Spinal cord (tissue), 10 donors: ENCODE measurements around the gene TXNL4A. TPM values are rescaled to one million over a fixed set of nuclear protein-coding genes. Genes with fewer than 3 reads are reported as not detected.

Source experiments
- DNase-seq, 6 donors: peaks; one replicate each; pipeline versions ENCODE4 v3.0.0 to v3.0.0-alpha.2; 2013 to 2015; ENCODE audit warnings: low spot score in 6 of 6, low read depth in 4 of 6
- H3K27ac ChIP-seq: one replicate; pipeline ENCODE4 v1.5.1; 2013; ENCODE audit warnings: low read depth, low read length, control low read depth
- H3K27me3 ChIP-seq: one replicate; pipeline ENCODE4 v1.6.1; 2013; ENCODE audit warnings: low read length; ENCODE audit not compliant: control insufficient read depth, insufficient read depth
- H3K36me3 ChIP-seq: one replicate; pipeline ENCODE4 v1.6.1; 2013; ENCODE audit warnings: low read length; ENCODE audit not compliant: control insufficient read depth, insufficient read depth
- H3K4me1 ChIP-seq: one replicate; pipeline ENCODE4 v1.6.1; 2013; ENCODE audit warnings: low read length; ENCODE audit not compliant: control insufficient read depth, insufficient read depth
- H3K4me3 ChIP-seq: one replicate; pipeline ENCODE4 v1.5.1; 2013; ENCODE audit warnings: low read depth, low read length, control low read depth
- H3K9me3 ChIP-seq: one replicate; pipeline ENCODE4 v1.6.1; 2013; ENCODE audit warnings: low read length; ENCODE audit not compliant: control insufficient read depth, insufficient read depth
- WGBS: methylation state at CpG from one replicate; pipeline ENCODE4 v1.1.5; 2013; ENCODE audit warnings: missing lambda C conversion rate; ENCODE audit not compliant: insufficient coverage; 5-methylcytosine and 5-hydroxymethylcytosine counted together
- polyA plus RNA-seq, 2 donors: library from polyadenylated mRNA; unstranded; fragments of 120-200 nt; gene quantifications; one replicate each; pipeline ENCODE4 v1.2.1, GENCODE V29; 2013; ENCODE audit not compliant: insufficient read length in 2 of 2
- total RNA-seq, 2 donors: library from RNA; depleted of rRNA in 1 of 2; stranded (reverse); fragments of 120-200 nt in 1 of 2; fragments of >200 nt in 1 of 2; gene quantifications; one replicate each; pipeline versions ENCODE4 v1.2.3 to v1.2.4, GENCODE V29; 2013 to 2014
- donor health status: healthy.

Gene TXNL4A
- total and polyA plus RNA-seq, 4 donors, result 43.6 to 134 (median 125) TPM

DNA sequence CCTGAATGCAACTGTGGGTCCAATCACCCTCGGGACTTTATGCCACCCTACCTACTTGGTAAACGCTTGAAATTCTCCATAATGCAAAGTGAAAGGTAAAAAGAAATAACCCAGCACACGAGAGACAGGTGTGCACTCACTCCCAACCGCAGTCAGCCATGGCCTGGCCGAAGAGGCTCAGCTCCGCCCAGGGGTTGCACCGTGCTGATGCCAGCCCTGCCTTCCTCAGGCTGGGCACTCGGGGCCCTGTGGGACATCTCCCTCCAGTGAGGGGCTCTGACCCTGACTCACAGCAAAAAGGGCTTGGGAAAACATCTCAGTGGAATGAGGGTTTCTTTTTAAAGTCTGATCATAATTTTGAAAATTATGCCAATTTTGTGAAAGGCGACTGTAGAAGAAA lies 50.2 kb downstream of the TXNL4A start:
- 100% methylated on average over 7 of the region's 9 CpGs for WGBS

DNA sequence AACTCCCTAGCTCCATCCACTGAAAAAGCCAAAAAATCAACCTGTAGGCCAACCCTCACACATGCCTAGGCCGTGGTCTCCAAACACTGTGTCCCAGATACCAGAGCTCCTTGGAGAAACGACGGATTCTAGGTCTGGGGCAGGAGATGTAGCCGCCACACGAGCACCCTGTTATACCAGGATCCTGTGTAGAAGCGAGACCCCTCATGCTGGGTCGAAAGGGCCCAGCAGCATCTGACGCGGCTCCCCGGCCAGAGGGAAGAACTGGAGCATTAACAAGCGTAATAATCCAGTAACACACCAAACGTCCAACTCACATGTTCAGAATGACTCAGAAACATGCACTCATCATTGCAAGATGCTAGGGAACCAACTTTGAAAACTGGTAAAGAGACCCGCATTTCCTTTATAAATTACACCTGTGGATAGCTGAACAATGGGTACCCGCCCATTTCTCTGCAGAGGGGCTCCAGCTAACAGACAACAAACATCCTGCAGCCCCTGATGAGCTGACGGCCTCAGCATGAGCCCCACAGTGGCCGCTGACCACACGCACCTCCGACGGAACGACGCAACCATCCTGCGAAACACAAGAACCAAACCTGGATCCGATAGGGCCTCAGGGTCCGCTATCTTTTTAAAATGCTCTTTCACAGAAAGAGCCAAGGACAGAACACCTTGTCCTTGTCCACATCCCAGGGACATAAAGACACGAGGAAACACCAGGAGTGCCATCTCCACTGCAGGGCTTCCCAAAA lies 51.1 kb downstream of the TXNL4A start:
- DNase-seq, result no peak

More for the DNA sequence above, 50.2 kb downstream of the TXNL4A start:
- Histone ChIP-seq H3K27ac (no peak overlapping the region), H3K4me3 (no peak overlapping the region), H3K27me3 (no peaks in the 10 kb centered on the region), H3K4me1 (peaks cover 6% of the 10 kb centered on the region), H3K9me3 (no peaks in the 10 kb centered on the region), H3K36me3 (peaks cover 68% of the 10 kb centered on the region)
- no peak for DNase-seq

DNA sequence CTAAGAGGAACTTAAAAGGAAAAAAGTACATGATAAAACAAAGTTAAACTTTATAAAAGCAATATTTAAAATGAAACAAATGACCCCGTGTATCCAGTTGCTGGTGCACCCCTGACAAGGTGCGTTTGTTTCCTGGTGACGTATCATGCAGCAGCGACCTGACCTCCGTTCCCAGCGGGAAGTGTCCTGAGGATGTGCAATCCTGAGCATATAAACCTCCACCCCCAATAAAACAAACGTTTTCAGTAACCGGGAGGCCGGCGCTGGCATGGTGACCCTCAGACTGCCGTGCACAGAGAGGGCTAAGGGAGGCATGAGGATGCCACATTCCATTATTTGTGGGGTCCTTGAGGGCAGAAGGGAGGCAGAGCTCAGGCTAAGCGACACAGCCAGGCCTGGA lies 51.7 kb downstream of the TXNL4A start:
- Histone ChIP-seq H3K4me1 (peaks cover 5% of the 10 kb centered on the region), H3K27me3 (no peaks in the 10 kb centered on the region), H3K9me3 (no peaks in the 10 kb centered on the region), H3K4me3 (no peak overlapping the region), H3K27ac (no peak overlapping the region), H3K36me3 (peaks cover 53% of the 10 kb centered on the region)
- DNase-seq, result no peak
- WGBS, result 100% methylated on average over 2 of the region's 12 CpGs

More for the DNA sequence above, 51.1 kb downstream of the TXNL4A start:
- H3K27me3 ChIP-seq, result no peaks in the 10 kb centered on the region
- H3K27ac ChIP-seq, result no peak overlapping the region
- 93% methylated on average over 25 of the region's 25 CpGs for WGBS
- H3K4me1 ChIP-seq, result peaks cover 5% of the 10 kb centered on the region
- peaks cover 60% of the 10 kb centered on the region for H3K36me3 ChIP-seq
- H3K9me3 ChIP-seq, result no peaks in the 10 kb centered on the region
- no peak overlapping the region for H3K4me3 ChIP-seq

DNA sequence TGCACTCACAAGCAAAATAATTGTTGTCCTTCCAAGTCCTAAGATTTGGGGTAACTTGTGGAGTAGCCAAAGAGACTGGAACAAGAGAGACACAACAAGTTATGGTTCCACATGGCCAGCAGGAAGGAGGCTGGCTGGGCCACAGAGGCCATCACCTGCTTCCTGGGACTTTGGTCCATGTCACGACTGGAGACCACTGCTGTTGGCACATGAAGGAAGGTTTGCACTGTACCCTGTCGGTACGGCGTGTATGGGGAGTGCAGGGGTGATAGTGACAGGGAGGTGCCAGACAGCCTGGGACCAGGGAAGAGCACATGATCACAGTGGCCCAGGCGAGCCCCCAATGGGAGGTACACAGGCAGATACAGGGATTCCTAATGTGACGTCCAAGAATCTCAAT lies 52.4 kb downstream of the TXNL4A start:
- H3K4me3 ChIP-seq, result no peak overlapping the region
- peaks cover 46% of the 10 kb centered on the region for H3K36me3 ChIP-seq
- WGBS, result 100% methylated on average over 6 of the region's 6 CpGs
- H3K27ac ChIP-seq, result no peak overlapping the region
- H3K9me3 ChIP-seq, result peaks cover 4% of the 10 kb centered on the region
- H3K27me3 ChIP-seq, result no peaks in the 10 kb centered on the region
- DNase-seq, result no peak
- peaks cover 5% of the 10 kb centered on the region for H3K4me1 ChIP-seq

DNA sequence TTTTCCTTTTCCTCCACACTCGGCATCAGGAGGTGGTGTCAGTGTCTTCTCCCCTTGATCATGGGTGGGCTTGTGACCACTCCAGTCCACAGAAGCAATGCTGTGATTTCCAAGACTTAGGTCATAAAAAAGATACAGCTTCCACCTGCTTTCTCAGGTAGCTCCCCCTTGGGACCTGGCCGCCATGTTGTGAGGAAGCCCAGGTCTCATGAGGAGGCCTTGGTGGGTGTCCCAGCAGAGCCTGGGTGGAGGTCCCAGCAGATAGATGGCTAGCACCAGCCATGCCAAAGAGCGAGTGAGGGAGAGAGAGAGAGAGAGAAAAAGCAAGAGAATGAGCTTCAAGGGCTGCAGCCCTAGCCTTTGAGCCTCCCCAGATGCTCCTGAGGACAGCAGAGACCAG lies 52.9 kb downstream of the TXNL4A start:
- Histone ChIP-seq H3K27me3 (no peaks in the 10 kb centered on the region), H3K9me3 (peaks cover 5% of the 10 kb centered on the region), H3K4me1 (peaks cover 5% of the 10 kb centered on the region), H3K4me3 (no peak overlapping the region), H3K36me3 (peaks cover 42% of the 10 kb centered on the region), H3K27ac (no peak overlapping the region)
- WGBS, result 100% methylated on average over 3 of the region's 3 CpGs
- DNase-seq, result no peak

DNA sequence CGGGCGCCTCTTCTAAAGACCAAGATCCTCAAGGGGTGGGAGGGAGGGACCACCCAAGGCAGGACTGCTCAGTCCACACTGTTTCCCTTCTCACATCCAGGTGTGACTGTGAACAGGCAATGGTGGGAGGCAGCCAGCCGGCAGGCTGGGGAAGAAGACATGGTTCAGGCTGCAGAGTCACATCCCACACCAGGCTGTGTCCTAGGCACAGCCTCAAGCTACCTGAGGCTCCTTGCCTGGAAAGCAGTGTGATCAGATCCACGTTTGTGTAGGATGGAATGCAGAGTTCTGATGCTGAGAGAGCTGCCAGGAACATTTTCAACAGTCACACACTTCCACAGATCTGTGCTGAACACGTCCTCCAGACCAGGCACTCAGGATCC lies 53.3 kb downstream of the TXNL4A start:
- H3K4me1 ChIP-seq, result peaks cover 5% of the 10 kb centered on the region
- no peak for DNase-seq
- H3K36me3 ChIP-seq, result peaks cover 38% of the 10 kb centered on the region
- H3K4me3 ChIP-seq, result no peak overlapping the region
- no peak overlapping the region for H3K27ac ChIP-seq
- H3K27me3 ChIP-seq, result no peaks in the 10 kb centered on the region
- peaks cover 5% of the 10 kb centered on the region for H3K9me3 ChIP-seq
- 93% methylated on average over 3 of the region's 5 CpGs for WGBS

DNA sequence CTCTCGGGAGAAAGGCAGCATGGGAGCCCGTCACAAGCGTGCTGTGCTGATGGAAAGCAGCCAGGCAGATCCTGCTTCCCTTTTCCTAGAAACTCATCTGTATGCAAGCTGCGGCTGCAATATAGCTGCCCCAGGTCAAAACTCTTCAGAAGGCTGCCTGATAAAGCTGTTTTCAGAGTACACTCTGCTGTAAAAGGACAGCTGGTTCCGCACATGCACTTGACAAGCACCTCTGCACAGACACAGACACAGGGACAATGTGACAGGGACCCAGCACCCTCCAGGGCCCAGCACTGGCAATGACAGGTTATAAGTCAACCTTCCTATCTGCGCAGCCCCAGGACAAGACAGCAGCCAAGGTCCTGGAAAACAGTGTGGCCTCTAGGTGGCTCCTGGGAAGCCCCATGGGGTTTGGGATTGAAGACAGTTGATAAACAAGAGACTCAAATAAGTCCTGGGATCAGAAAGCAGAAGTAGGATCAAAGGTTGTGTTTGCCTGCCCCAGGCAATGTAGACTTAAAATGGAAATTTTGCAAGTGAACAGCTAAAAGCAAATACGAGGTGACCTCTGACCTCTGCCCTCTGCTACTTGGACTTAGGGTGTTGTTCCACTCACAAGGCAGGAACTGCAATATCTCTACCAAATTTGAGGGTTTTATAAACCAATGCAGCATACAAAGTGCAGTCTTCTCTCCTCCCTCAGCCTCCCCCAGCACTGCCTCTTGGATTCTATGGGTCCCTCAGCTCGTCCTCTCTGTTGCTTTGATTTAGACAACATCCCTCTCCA lies 53.9 kb downstream of the TXNL4A start:
- no peaks in the 10 kb centered on the region for H3K27me3 ChIP-seq
- WGBS, result 49% methylated on average over 7 of the region's 8 CpGs
- H3K4me1 ChIP-seq, result peaks cover 5% of the 10 kb centered on the region
- H3K27ac ChIP-seq, result no peak overlapping the region
- peaks cover 5% of the 10 kb centered on the region for H3K9me3 ChIP-seq
- peaks cover 36% of the 10 kb centered on the region for H3K36me3 ChIP-seq
- peak in 2 of 6 donors; percentile 52 to 65 for DNase-seq
- no peak overlapping the region for H3K4me3 ChIP-seq

DNA sequence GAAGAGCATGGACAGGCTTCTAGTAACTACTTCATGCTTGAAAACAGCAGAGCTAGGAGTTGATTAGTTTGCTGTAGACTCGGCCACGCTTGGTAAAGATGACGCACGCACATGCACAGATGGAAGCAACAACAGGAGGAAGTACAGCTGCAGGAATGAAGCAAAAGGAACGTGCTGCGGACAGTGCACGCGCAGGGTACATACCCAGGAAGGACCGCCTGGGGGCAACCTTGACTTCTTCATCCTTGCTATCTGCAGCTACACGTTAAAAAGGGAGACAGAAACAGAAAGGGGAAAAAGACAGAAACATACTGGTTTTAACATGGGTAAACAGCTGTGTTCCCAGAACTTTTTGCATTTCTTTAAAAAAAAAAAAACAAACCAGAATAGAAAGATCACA lies 54.6 kb downstream of the TXNL4A start:
- peaks cover 5% of the 10 kb centered on the region for H3K4me1 ChIP-seq
- H3K27ac ChIP-seq, result no peak overlapping the region
- DNase-seq, result peak in 1 of 6 donors; percentile 18
- H3K4me3 ChIP-seq, result no peak overlapping the region
- peaks cover 40% of the 10 kb centered on the region for H3K36me3 ChIP-seq
- peaks cover 6% of the 10 kb centered on the region for H3K9me3 ChIP-seq
- H3K27me3 ChIP-seq, result no peaks in the 10 kb centered on the region
- 69% methylated on average over 6 of the region's 10 CpGs for WGBS

DNA sequence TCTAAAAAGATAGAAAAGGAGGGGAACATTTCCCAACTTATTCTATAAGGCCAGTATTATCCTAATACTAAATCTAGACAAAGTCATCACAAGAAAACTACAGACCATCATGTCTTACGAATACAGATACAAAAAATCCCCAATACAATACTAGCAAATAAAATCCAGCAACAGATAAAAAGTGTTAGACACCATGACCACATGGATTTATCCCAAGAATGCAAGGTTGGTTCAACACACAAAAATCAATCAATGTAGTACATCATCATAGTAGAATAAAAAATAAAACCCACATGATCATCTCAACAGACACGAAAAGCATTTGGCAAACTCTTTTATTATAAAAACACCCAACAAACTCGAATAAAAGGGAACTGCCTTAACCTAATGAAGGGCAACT lies 55.5 kb downstream of the TXNL4A start:
- Histone ChIP-seq H3K9me3 (peaks cover 6% of the 10 kb centered on the region), H3K4me1 (peaks cover 5% of the 10 kb centered on the region), H3K4me3 (no peak overlapping the region), H3K27me3 (no peaks in the 10 kb centered on the region), H3K27ac (no peak overlapping the region), H3K36me3 (peaks cover 37% of the 10 kb centered on the region)
- peak in 1 of 6 donors; percentile 9 for DNase-seq
- WGBS, result 100% methylated on average over 1 of the region's 3 CpGs
